ENCODE measurements around the gene ZNF276.
A peak's percentile ranks its signal among the peaks of the same experiment; 100 is the strongest.

The ZNF276 gene

GRCh38 chr16:89759746-89760340 is 38.5 kb downstream of the ZNF276 start:
- Histone ChIP-seq H3K9me3 (ENCODE audit: insufficient read depth, low read length) (no peaks in the 10 kb centered on the region), H3K4me1 (ENCODE audit: low read length) (peaks cover 16% of the 10 kb centered on the region), H3K4me2 (ENCODE audit: low read length) (no peak overlapping the region), H3K9ac (ENCODE audit: low read length) (no peak overlapping the region), H3K27me3 (ENCODE audit: low read depth, low read length) (no peaks in the 10 kb centered on the region), H3K4me3 (ENCODE audit: low read length) (no peak overlapping the region), H3K79me2 (ENCODE audit: low read length) (peaks cover 35% of the 10 kb centered on the region), H3K27ac (ENCODE audit: low read length) (no peak overlapping the region), H4K20me1 (ENCODE audit: insufficient read depth, low read length) (no peaks in the 10 kb centered on the region), H3K36me3 (replicated peaks; ENCODE audit: low read depth, low read length) (peaks cover 74% of the 10 kb centered on the region), H2AFZ (ENCODE audit: low read depth, low read length) (no peak overlapping the region)
- TF ChIP-seq CTCF (IDR thresholded peaks at IDR 0.05; ENCODE audit: low read depth, low read length) (no peak), EZH2phosphoT487 (IDR thresholded peaks at IDR 0.05; ENCODE audit: low read depth) (no peak)

GRCh38 chr16:89761304-89761922 is 40.1 kb downstream of the ZNF276 start:
- Histone ChIP-seq H3K27ac (ENCODE audit: low read length) (no peak overlapping the region), H3K36me3 (replicated peaks; ENCODE audit: low read depth, low read length) (peaks cover 77% of the 10 kb centered on the region), H3K27me3 (ENCODE audit: low read depth, low read length) (no peaks in the 10 kb centered on the region), H3K9me3 (ENCODE audit: insufficient read depth, low read length) (no peaks in the 10 kb centered on the region), H3K4me2 (ENCODE audit: low read length) (no peak overlapping the region), H3K79me2 (ENCODE audit: low read length) (peaks cover 24% of the 10 kb centered on the region), H3K9ac (ENCODE audit: low read length) (no peak overlapping the region), H4K20me1 (ENCODE audit: insufficient read depth, low read length) (no peaks in the 10 kb centered on the region), H3K4me3 (ENCODE audit: low read length) (no peak overlapping the region), H2AFZ (ENCODE audit: low read depth, low read length) (no peak overlapping the region), H3K4me1 (ENCODE audit: low read length) (peaks cover 25% of the 10 kb centered on the region)
- TF ChIP-seq EZH2phosphoT487 (IDR thresholded peaks at IDR 0.05; ENCODE audit: low read depth) (no peak), CTCF (IDR thresholded peaks at IDR 0.05; ENCODE audit: low read depth, low read length) (no peak)

- Histone ChIP-seq H3K36me3 (replicated peaks; ENCODE audit: low read depth, low read length) (peaks cover 76% of the 10 kb centered on the region), H2AFZ (ENCODE audit: low read depth, low read length) (no peak overlapping the region), H3K4me1 (ENCODE audit: low read length) (peaks cover 42% of the 10 kb centered on the region), H3K27me3 (ENCODE audit: low read depth, low read length) (no peaks in the 10 kb centered on the region), H4K20me1 (ENCODE audit: insufficient read depth, low read length) (no peaks in the 10 kb centered on the region), H3K9ac (ENCODE audit: low read length) (peak overlapping the region; percentile 68), H3K27ac (ENCODE audit: low read length) (peak overlapping the region; percentile 96), H3K4me2 (ENCODE audit: low read length) (peak overlapping the region; percentile 99), H3K79me2 (ENCODE audit: low read length) (peaks cover 9% of the 10 kb centered on the region), H3K9me3 (ENCODE audit: insufficient read depth, low read length) (no peaks in the 10 kb centered on the region), H3K4me3 (ENCODE audit: low read length) (peak overlapping the region; percentile 74)
- TF ChIP-seq EZH2phosphoT487 (IDR thresholded peaks at IDR 0.05; ENCODE audit: low read depth) (no peak), CTCF (IDR thresholded peaks at IDR 0.05; ENCODE audit: low read depth, low read length) (no peak)
These were observed 43.4 kb downstream of the ZNF276 start for GRCh38 chr16:89764711-89765201.

GRCh38 chr16:89765292-89765830 is 44.0 kb downstream of the ZNF276 start:
- Histone ChIP-seq H3K4me1 (ENCODE audit: low read length) (peaks cover 42% of the 10 kb centered on the region), H3K4me2 (ENCODE audit: low read length) (peak overlapping the region; percentile 99), H4K20me1 (ENCODE audit: insufficient read depth, low read length) (no peaks in the 10 kb centered on the region), H3K27me3 (ENCODE audit: low read depth, low read length) (no peaks in the 10 kb centered on the region), H2AFZ (ENCODE audit: low read depth, low read length) (no peak overlapping the region), H3K79me2 (ENCODE audit: low read length) (peaks cover 9% of the 10 kb centered on the region), H3K4me3 (ENCODE audit: low read length) (peak overlapping the region; percentile 74), H3K9me3 (ENCODE audit: insufficient read depth, low read length) (no peaks in the 10 kb centered on the region), H3K27ac (ENCODE audit: low read length) (peak overlapping the region; percentile 96), H3K36me3 (replicated peaks; ENCODE audit: low read depth, low read length) (peaks cover 77% of the 10 kb centered on the region), H3K9ac (ENCODE audit: low read length) (peak overlapping the region; percentile 68)
- no peak for TF ChIP-seq EZH2phosphoT487 (IDR thresholded peaks at IDR 0.05; ENCODE audit: low read depth)
- no peak for TF ChIP-seq CTCF (IDR thresholded peaks at IDR 0.05; ENCODE audit: low read depth, low read length)

Measured in OCI-LY3 (cell line).